GM19452 (cell line): ENCODE measurements around the gene SLAMF1.
"Not testable (repeated sequence)": the region's sequence is repeated elsewhere in the genome, so short reads cannot be mapped to it uniquely, and the experiment has no call there.

Source experiments
- ATAC-seq: cut with Tn5 transposase; IDR thresholded peaks from one replicate; pipeline ENCODE4 v1.9.1; 2021; ENCODE audit not compliant: unreplicated experiment

Gene SLAMF1

GRCh38 chr1:160640359-160641123 is 6.3 kb downstream of the SLAMF1 start:
- no peak for ATAC-seq

- no peak for ATAC-seq
Observed at GRCh38 chr1:160639652-160640051, 7.2 kb downstream of the SLAMF1 start.

GRCh38 chr1:160638926-160639325 is 7.9 kb downstream of the SLAMF1 start:
- no peak for ATAC-seq

GRCh38 chr1:160638540-160638857 is 8.3 kb downstream of the SLAMF1 start:
- no peak for ATAC-seq

- no peak for ATAC-seq
Observed at GRCh38 chr1:160637821-160638539, 8.9 kb downstream of the SLAMF1 start.

- no peak for ATAC-seq
Observed at GRCh38 chr1:160637065-160637464, 9.8 kb downstream of the SLAMF1 start.

- ATAC-seq = no peak
Observed at GRCh38 chr1:160636547-160636946, 10.3 kb downstream of the SLAMF1 start.

- no peak for ATAC-seq
Observed at GRCh38 chr1:160636076-160636475, 10.8 kb downstream of the SLAMF1 start.

- no peak for ATAC-seq
Observed at GRCh38 chr1:160634543-160635491, 12.0 kb downstream of the SLAMF1 start.

- no peak for ATAC-seq
Observed at GRCh38 chr1:160633330-160633903, 13.4 kb downstream of the SLAMF1 start.

- ATAC-seq = no peak
Observed at GRCh38 chr1:160631983-160632625, 14.7 kb downstream of the SLAMF1 start.

- no peak for ATAC-seq
Observed at GRCh38 chr1:160630523-160631451, 16.1 kb downstream of the SLAMF1 start.

GRCh38 chr1:160629286-160630210 is 17.3 kb downstream of the SLAMF1 start:
- ATAC-seq = no peak

- no peak for ATAC-seq
Observed at GRCh38 chr1:160628799-160629263, 18.0 kb downstream of the SLAMF1 start.

GRCh38 chr1:160627677-160628289 is 19.1 kb downstream of the SLAMF1 start:
- ATAC-seq = not testable (repeated sequence)

- peak; percentile 27 for ATAC-seq
Observed at GRCh38 chr1:160626509-160627342, 20.1 kb downstream of the SLAMF1 start.
